ENCODE data around the gene LRRC7. TPM values are rescaled to one million over a fixed set of nuclear protein-coding genes. Genes with fewer than 3 reads are reported as not detected.

The LRRC7 gene
- polyA plus RNA-seq, 1 of the 3 experiments (the other 2 are of a cell fraction): 0.02 TPM

DNA sequence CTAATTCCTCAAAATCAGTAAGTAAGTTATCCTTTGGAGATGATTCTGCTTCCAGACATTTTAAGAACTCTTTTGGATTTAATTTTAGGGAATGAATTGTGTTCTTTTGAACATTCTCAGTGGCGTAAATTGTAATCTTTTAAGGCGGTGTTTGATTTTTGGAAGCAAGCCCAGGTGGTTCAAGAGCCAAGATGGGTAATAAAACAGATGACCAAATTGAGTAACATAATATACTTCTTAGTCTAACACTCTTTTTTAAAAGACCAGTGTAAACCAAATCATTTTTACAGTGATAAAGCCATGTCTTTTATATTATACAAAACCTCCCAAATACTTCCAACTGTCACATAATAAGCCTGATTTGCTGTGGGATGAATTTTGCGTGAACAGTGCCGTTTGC, 503.9 kb downstream of the LRRC7 start:
- H3K4me1 ChIP-seq (ENCODE audit: control insufficient read depth in 1 of 2, insufficient read depth in 2 of 2, low read depth in 1 of 2, low read length in 1 of 2): no peaks in the 10 kb centered on the region
- H3K27me3 ChIP-seq (ENCODE audit: insufficient read depth): no peaks in the 10 kb centered on the region
- H3K9ac ChIP-seq: no peak overlapping the region
- H4K20me1 ChIP-seq (ENCODE audit: insufficient read depth): no peaks in the 10 kb centered on the region
- POLR2A ChIA-PET: no interaction called here
- H3K79me2 ChIP-seq (ENCODE audit: insufficient read depth): no peaks in the 10 kb centered on the region
- DNase-seq: no peak
- TF ChIP-seq ZBTB33 (IDR thresholded peaks at IDR 0.05; ENCODE audit: borderline replicate concordance, low read depth): no peak
- TF ChIP-seq YY1 (IDR thresholded peaks at IDR 0.05; ENCODE audit: low read depth): no peak
- TF ChIP-seq NRF1 (IDR thresholded peaks at IDR 0.05; ENCODE audit: low read depth, low read length): no peak
- no peak for TF ChIP-seq SMC3 (IDR thresholded peaks at IDR 0.05; ENCODE audit: low read depth, low read length)
- TF ChIP-seq, protein P1, sequence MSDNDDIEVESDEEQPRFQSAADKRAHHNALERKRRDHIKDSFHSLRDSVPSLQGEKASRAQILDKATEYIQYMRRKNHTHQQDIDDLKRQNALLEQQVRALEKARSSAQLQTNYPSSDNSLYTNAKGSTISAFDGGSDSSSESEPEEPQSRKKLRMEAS (IDR thresholded peaks at IDR 0.05; ENCODE audit: low read depth): no peak
- TF ChIP-seq EZH2phosphoT487 (IDR thresholded peaks at IDR 0.05; ENCODE audit: borderline replicate concordance, low read depth): no peak
- TF ChIP-seq, protein P2, sequence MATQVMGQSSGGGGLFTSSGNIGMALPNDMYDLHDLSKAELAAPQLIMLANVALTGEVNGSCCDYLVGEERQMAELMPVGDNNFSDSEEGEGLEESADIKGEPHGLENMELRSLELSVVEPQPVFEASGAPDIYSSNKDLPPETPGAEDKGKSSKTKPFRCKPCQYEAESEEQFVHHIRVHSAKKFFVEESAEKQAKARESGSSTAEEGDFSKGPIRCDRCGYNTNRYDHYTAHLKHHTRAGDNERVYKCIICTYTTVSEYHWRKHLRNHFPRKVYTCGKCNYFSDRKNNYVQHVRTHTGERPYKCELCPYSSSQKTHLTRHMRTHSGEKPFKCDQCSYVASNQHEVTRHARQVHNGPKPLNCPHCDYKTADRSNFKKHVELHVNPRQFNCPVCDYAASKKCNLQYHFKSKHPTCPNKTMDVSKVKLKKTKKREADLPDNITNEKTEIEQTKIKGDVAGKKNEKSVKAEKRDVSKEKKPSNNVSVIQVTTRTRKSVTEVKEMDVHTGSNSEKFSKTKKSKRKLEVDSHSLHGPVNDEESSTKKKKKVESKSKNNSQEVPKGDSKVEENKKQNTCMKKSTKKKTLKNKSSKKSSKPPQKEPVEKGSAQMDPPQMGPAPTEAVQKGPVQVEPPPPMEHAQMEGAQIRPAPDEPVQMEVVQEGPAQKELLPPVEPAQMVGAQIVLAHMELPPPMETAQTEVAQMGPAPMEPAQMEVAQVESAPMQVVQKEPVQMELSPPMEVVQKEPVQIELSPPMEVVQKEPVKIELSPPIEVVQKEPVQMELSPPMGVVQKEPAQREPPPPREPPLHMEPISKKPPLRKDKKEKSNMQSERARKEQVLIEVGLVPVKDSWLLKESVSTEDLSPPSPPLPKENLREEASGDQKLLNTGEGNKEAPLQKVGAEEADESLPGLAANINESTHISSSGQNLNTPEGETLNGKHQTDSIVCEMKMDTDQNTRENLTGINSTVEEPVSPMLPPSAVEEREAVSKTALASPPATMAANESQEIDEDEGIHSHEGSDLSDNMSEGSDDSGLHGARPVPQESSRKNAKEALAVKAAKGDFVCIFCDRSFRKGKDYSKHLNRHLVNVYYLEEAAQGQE (IDR thresholded peaks at IDR 0.05; ENCODE audit: low read depth, low read length): no peak
- TF ChIP-seq GABPA (IDR thresholded peaks at IDR 0.05; ENCODE audit: low read depth): no peak
- TF ChIP-seq FOXM1 (IDR thresholded peaks at IDR 0.05; ENCODE audit: low read depth): no peak
- H3K9me2 ChIP-seq: no peaks in the 10 kb centered on the region
- WGBS (ENCODE audit: low lambda C conversion rate): 85% methylated on average over 4 of the region's 4 CpGs
- H3F3A ChIP-seq (replicated peaks; ENCODE audit: insufficient read depth): no peaks in the 10 kb centered on the region
- no peak overlapping the region for H3K27ac ChIP-seq (ENCODE audit: low read depth in 2 of 2, low read length in 1 of 2)
- no peaks in the 10 kb centered on the region for H3K9me3 ChIP-seq
- no peak overlapping the region for H3K4me2 ChIP-seq
- no peak overlapping the region for H2AFZ ChIP-seq (ENCODE audit: low read depth)
- no peak overlapping the region for H3K4me3 ChIP-seq (ENCODE audit: low read depth in 2 of 2, low read length in 1 of 2)
- CTCF ChIA-PET: no interaction called here
- H3K36me3 ChIP-seq (replicated peaks in 1 of 2; ENCODE audit: control insufficient read depth in 1 of 2, insufficient read depth in 2 of 2, low read length in 1 of 2): no peaks in the 10 kb centered on the region

- Histone ChIP-seq H3K4me3 (ENCODE audit: low read depth in 2 of 2, low read length in 1 of 2) (no peak overlapping the region), H3K27ac (ENCODE audit: low read depth in 2 of 2, low read length in 1 of 2) (no peak overlapping the region), H3K9me2 (no peaks in the 10 kb centered on the region), H3K9me3 (no peaks in the 10 kb centered on the region), H3K4me1 (ENCODE audit: control insufficient read depth in 1 of 2, insufficient read depth in 2 of 2, low read depth in 1 of 2, low read length in 1 of 2) (no peaks in the 10 kb centered on the region), H3F3A (replicated peaks; ENCODE audit: insufficient read depth) (no peaks in the 10 kb centered on the region), H4K20me1 (ENCODE audit: insufficient read depth) (no peaks in the 10 kb centered on the region), H3K36me3 (replicated peaks in 1 of 2; ENCODE audit: control insufficient read depth in 1 of 2, insufficient read depth in 2 of 2, low read length in 1 of 2) (no peaks in the 10 kb centered on the region), H3K27me3 (ENCODE audit: insufficient read depth) (no peaks in the 10 kb centered on the region), H3K79me2 (ENCODE audit: insufficient read depth) (no peaks in the 10 kb centered on the region), H3K9ac (no peak overlapping the region), H2AFZ (ENCODE audit: low read depth) (peak overlapping the region; percentile 20; the same call in 1 of the 2 replicates), H3K4me2 (no peak overlapping the region)
- POLR2A ChIA-PET: no interaction called here
- CTCF ChIA-PET: no interaction called here
- TF ChIP-seq TCF12 (IDR thresholded peaks at IDR 0.05) (no peak), FOSL2 (IDR thresholded peaks at IDR 0.05; ENCODE audit: borderline replicate concordance, low read depth) (peak; percentile 21; the same call in 1 of the 2 replicates)
- DNase-seq: no peak
Measured at GRCh38 chr1:70072231-70072751, 504.6 kb downstream of the LRRC7 start.

Data from SK-N-SH (cell line).